ENCODE data around the gene HIVEP2. TPM values are rescaled to one million over a fixed set of nuclear protein-coding genes. Genes with fewer than 3 reads are reported as not detected.

The HIVEP2 gene
- total and polyA plus RNA-seq, 2 of the 4 experiments (the other 2 are of a cell fraction) = 4.3 to 11.3 TPM

DNA sequence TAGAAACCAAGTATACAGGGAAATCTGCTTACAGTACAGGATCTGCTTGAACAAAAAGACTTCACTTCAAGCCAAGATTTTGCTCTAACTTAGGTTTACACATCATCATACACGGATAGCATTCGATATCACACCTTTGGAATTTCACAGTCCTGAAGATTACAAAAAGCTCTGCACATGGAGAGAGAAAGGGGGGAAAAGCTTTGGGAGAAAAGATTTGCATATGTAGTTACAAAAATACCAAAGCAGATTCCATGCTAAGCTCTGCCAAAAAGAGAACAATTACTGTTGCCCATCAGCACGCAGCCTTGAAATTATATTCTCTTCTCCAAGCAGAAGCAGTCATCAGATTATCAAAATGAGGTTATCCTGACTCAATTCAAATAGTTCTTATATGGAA, 62.0 kb downstream of the HIVEP2 start:
- no peak overlapping the region for H3K14ac ChIP-seq (replicated peaks; ENCODE audit: low read depth, low read length)
- no peaks in the 10 kb centered on the region; the same call in 1 of the 2 replicates for H4K20me1 ChIP-seq (ENCODE audit: insufficient read depth, low read length)
- H3K36me3 ChIP-seq (ENCODE audit: control insufficient read depth, insufficient read depth, low read length) = no peaks in the 10 kb centered on the region
- TF ChIP-seq NFE2L2 (IDR thresholded peaks at IDR 0.05; ENCODE audit: low read depth, low read length) (no peak), RCOR1 (IDR thresholded peaks at IDR 0.05; ENCODE audit: insufficient replicate concordance, low read length) (no peak), MXI1 (IDR thresholded peaks at IDR 0.05; ENCODE audit: borderline replicate concordance, low read depth, low read length) (no peak), POLR2A (IDR thresholded peaks at IDR 0.05; ENCODE audit: low read depth, low read length) (no peak), SMC3 (IDR thresholded peaks at IDR 0.05; ENCODE audit: low read depth, low read length) (no peak)
- no peak overlapping the region for H3K27ac ChIP-seq (ENCODE audit: insufficient read depth, low read length)
- no peaks in the 10 kb centered on the region for H3K9me3 ChIP-seq (ENCODE audit: control insufficient read depth, insufficient read depth, low read length)
- no peak overlapping the region for H2AK9ac ChIP-seq (replicated peaks; ENCODE audit: low read depth, low read length, poor library complexity)
- H2BK120ac ChIP-seq (ENCODE audit: low read depth, low read length) = no peak overlapping the region
- H3K27me3 ChIP-seq (ENCODE audit: control insufficient read depth, insufficient read depth, low read length) = no peaks in the 10 kb centered on the region
- peak overlapping the region; percentile 9; the same call in 1 of the 3 replicates for H2BK15ac ChIP-seq (ENCODE audit: low read depth, low read length)
- H2AFZ ChIP-seq (replicated peaks; ENCODE audit: low read length, poor library complexity) = no peak overlapping the region
- ATAC-seq (ENCODE audit: low read depth) = no peak
- no CpG with 5 or more reads among the region's 3 CpGs for WGBS, 2 experiments (ENCODE audit: extremely low coverage in 2 of 2, insufficient read length in 1 of 2)
- no peak overlapping the region; the same call in 1 of the 2 replicates for H3K18ac ChIP-seq (ENCODE audit: low read depth, low read length)
- no peak overlapping the region for H3K9ac ChIP-seq (ENCODE audit: low read depth, low read length)
- intact Hi-C loops (cut with micrococcal nuclease) = no loop called here
- no peak overlapping the region for H3K4me3 ChIP-seq (ENCODE audit: insufficient read depth, low read depth, low read length)
- no peak overlapping the region for H3K4ac ChIP-seq (ENCODE audit: low read depth, low read length)
- H3K9me1 ChIP-seq (ENCODE audit: insufficient read depth, low read length) = no peaks in the 10 kb centered on the region
- ChIA-PET POLR2A (ENCODE audit: unreplicated experiment) (no interaction called here), CTCF (interaction anchor here (0.7 to 1.4 kb wide), 5 partner anchors 43 to 170 kb away, joined by 3 read pairs; no protein-coding TSS in a partner anchor)
- no peak overlapping the region for H3K56ac ChIP-seq (ENCODE audit: extremely low read depth, insufficient read depth, low read length)
- DNase-seq = peak; percentile 67
- peak overlapping the region in 1 of 2 experiments; percentile 43; a peak in 1 of 4 replicates for H4K8ac ChIP-seq (ENCODE audit: low read depth in 2 of 2, low read length in 2 of 2)
- in situ Hi-C loops (cut with MboI; ENCODE audit: low sequenced_read_pairs) = loop anchor here (5.0 kb wide), 1 partner anchor 51 kb away; no protein-coding TSS in a partner anchor
- peak overlapping the region; percentile 35 for H2BK5ac ChIP-seq (ENCODE audit: low read depth, low read length, poor library complexity, severe bottlenecking)
- no peak overlapping the region; the same call in 1 of the 2 replicates for H3K4me2 ChIP-seq (ENCODE audit: low read depth, low read length)
- no peak overlapping the region for H4K5ac ChIP-seq (ENCODE audit: low read depth, low read length)
- no peak overlapping the region for H2AK5ac ChIP-seq (ENCODE audit: low read depth, low read length)
- dilution Hi-C loops (cut with HindIII; ENCODE audit: low sequenced_read_pairs, unreplicated experiment) = no loop called here
- no TSS peak for BruUV-seq (replicated peaks)
- H2BK20ac ChIP-seq (ENCODE audit: low read depth, low read length) = no peak overlapping the region
- H3K4me1 ChIP-seq (ENCODE audit: control insufficient read depth, insufficient read depth, low read length) = peaks cover 9% of the 10 kb centered on the region
- no peak overlapping the region for H4K91ac ChIP-seq (ENCODE audit: insufficient read depth, low read depth, low read length)
- peaks cover 40 to 69% of the 10 kb centered on the region in 2 experiments for H3K79me1 ChIP-seq (ENCODE audit: low read depth in 1 of 2, low read length in 2 of 2)
- H3K23ac ChIP-seq (ENCODE audit: low read depth, low read length) = no peak overlapping the region; the same call in 1 of the 2 replicates
